HCT116 (cell line): Measurements from ENCODE around the gene EPB41L4A. TPM values are rescaled to one million over a fixed set of nuclear protein-coding genes. Genes with fewer than 3 reads are reported as not detected.

Source experiments
- ATAC-seq: fragments of 200-7000 bp; cut with Tn5 transposase; 2 replicates; pipeline ENCODE4 v1.9.1; 2020; ENCODE audit warnings: mild to moderate bottlenecking, moderate library complexity
- BruUV-seq: library from RNA; stranded (reverse); fragments of 400-500 nt; replicated peaks from 2 replicates; lab custom pipeline; 2021; lab: Mats Ljungman, UMichigan
- CTCF ChIA-PET: fragments of 300-600 bp; sonication (Branson Sonifier 250); formaldehyde crosslinking; loops from one replicate; lab custom pipeline; 2021; ENCODE audit warnings: antibody characterized with exemption; lab: Charles Lee
- POLR2A ChIA-PET: fragments of 300-600, 350-600 bp; sonication (Branson Sonifier 250); formaldehyde crosslinking; loops from one replicate; lab custom pipeline; 2021; ENCODE audit warnings: antibody characterized with exemption; lab: Charles Lee
- RAD21 ChIA-PET, 2 experiments: fragments of 300-600 bp; sonication (Branson Sonifier 250); formaldehyde crosslinking; loops; one replicate each; lab custom pipeline; 2023; ENCODE audit warnings: low total read pairs in 2 of 2; ENCODE audit not compliant: uncharacterized antibody in 2 of 2, unreplicated experiment in 2 of 2, low non-redundant PET in 1 of 2; lab: Charles Lee
- DNase-seq: peaks from one replicate; pipeline ENCODE4 v3.0.0-alpha.2; 2010; ENCODE audit warnings: low read depth, low spot score
- H2AFZ ChIP-seq: fragments of 200-600 bp; shearing (Covaris generic), sonication (generic); 2 replicates; pipeline ENCODE4 v1.6.1; 2017; ENCODE audit warnings: low read depth, mixed run types, mixed read lengths, antibody characterized with exemption, low read length; ENCODE audit not compliant: poor library complexity, severe bottlenecking
- H3K27ac ChIP-seq: 2 replicates; pipeline ENCODE4 v1.5.1; 2012; ENCODE audit warnings: low read depth, low read length
- H3K27me3 ChIP-seq: fragments of 200-600 bp; sonication (generic); 2 replicates; pipeline ENCODE4 v1.6.1; 2016; ENCODE audit warnings: mixed run types, low read length, mixed read lengths; ENCODE audit not compliant: insufficient read depth
- H3K36me3 ChIP-seq, 2 experiments: fragments of 200-500 bp in 1 of 2; fragments of 200-600 bp in 1 of 2; sonication (Bioruptor generic) in 1 of 2; sonication (generic) in 1 of 2; 2 replicates each; pipeline versions ENCODE4 v1.5.1 to v1.6.1; 2014 to 2016; ENCODE audit warnings: low read length in 2 of 2, inconsistent platforms in 1 of 2, mixed read lengths in 1 of 2, mixed run types in 1 of 2; ENCODE audit not compliant: insufficient read depth in 2 of 2, control insufficient read depth in 1 of 2
- H3K4me1 ChIP-seq, 2 experiments: fragments of 200-600 bp in 1 of 2; sonication (generic) in 1 of 2; 2 replicates each; pipeline versions ENCODE4 v1.5.1 to v1.6.1; 2012 to 2017; ENCODE audit warnings: low read length in 2 of 2, inconsistent platforms in 1 of 2, mild to moderate bottlenecking in 1 of 2, mixed read lengths in 1 of 2, mixed run types in 1 of 2, moderate library complexity in 1 of 2; ENCODE audit not compliant: insufficient read depth in 2 of 2, control insufficient read depth in 1 of 2
- H3K4me2 ChIP-seq: fragments of 200-600 bp; sonication (generic); 2 replicates; pipeline ENCODE4 v1.6.1; 2017; ENCODE audit warnings: mixed run types, low read length, mixed read lengths
- H3K4me3 ChIP-seq, 2 experiments: fragments of 200-600 bp in 1 of 2; sonication (generic) in 1 of 2; replicated peaks in 1 of 2; 2 replicates each; pipeline ENCODE4 v1.5.1; 2011 to 2016; ENCODE audit warnings: low read length in 2 of 2, control low read depth in 1 of 2, low read depth in 1 of 2, mild to moderate bottlenecking in 1 of 2, mixed read lengths in 1 of 2, mixed run types in 1 of 2
- H3K79me2 ChIP-seq: fragments of 200-600 bp; sonication (generic); 2 replicates; pipeline ENCODE4 v1.6.1; 2017; ENCODE audit warnings: mild to moderate bottlenecking, mixed run types, low read length, moderate library complexity, mixed read lengths; ENCODE audit not compliant: insufficient read depth
- H3K9ac ChIP-seq: fragments of 200-600 bp; sonication (generic); 2 replicates; pipeline ENCODE4 v1.6.1; 2016; ENCODE audit warnings: low read length, mixed read lengths
- H3K9me2 ChIP-seq: fragments of 200-600 bp; sonication (generic), shearing (Covaris generic); 2 replicates; pipeline ENCODE4 v1.6.1; 2017; ENCODE audit warnings: mixed run types, mild to moderate bottlenecking, moderate library complexity; ENCODE audit not compliant: insufficient read depth
- H3K9me3 ChIP-seq, 2 experiments: fragments of 200-500 bp in 1 of 2; fragments of 200-600 bp in 1 of 2; sonication (Bioruptor generic) in 1 of 2; sonication (generic) in 1 of 2; 2 replicates each; pipeline ENCODE4 v1.6.1; 2014 to 2017; ENCODE audit warnings: low read length in 2 of 2, mixed read lengths in 2 of 2, inconsistent platforms in 1 of 2, low read depth in 1 of 2, mild to moderate bottlenecking in 1 of 2, mixed run types in 1 of 2, moderate library complexity in 1 of 2; ENCODE audit not compliant: control insufficient read depth in 1 of 2, insufficient read depth in 1 of 2
- H4K20me1 ChIP-seq: fragments of 200-600 bp; sonication (generic), shearing (Covaris generic); 2 replicates; pipeline ENCODE4 v1.6.1; 2017; ENCODE audit warnings: mixed run types, mild to moderate bottlenecking, moderate library complexity; ENCODE audit not compliant: insufficient read depth
- CBX3 ChIP-seq: IDR thresholded peaks from 2 replicates; pipeline ENCODE4 v1.6.1; 2012; ENCODE audit warnings: low read depth
- CEBPB ChIP-seq: IDR thresholded peaks from 2 replicates; pipeline ENCODE4 v1.6.1; 2012; ENCODE audit warnings: low read depth
- ELF1 ChIP-seq: IDR thresholded peaks from 2 replicates; pipeline ENCODE4 v1.6.1; 2012; ENCODE audit warnings: low read depth, borderline replicate concordance
- EZH2 ChIP-seq: fragments of 200-600 bp; sonication (generic); IDR thresholded peaks from 2 replicates; pipeline ENCODE4 v1.6.1; 2017; ENCODE audit warnings: antibody characterized with exemption, mixed run types
- EZH2phosphoT487 ChIP-seq: fragments of 200-600 bp; IDR thresholded peaks from 2 replicates; pipeline ENCODE4 v1.6.1; 2018; ENCODE audit warnings: antibody characterized with exemption, borderline replicate concordance
- FOSL1 ChIP-seq: IDR thresholded peaks from 2 replicates; pipeline ENCODE4 v1.6.1; 2012; ENCODE audit warnings: low read depth
- MAX ChIP-seq: IDR thresholded peaks from 2 replicates; pipeline ENCODE4 v1.6.1; 2012
- POLR2AphosphoS5 ChIP-seq: IDR thresholded peaks from 2 replicates; pipeline ENCODE4 v1.6.1; 2011; ENCODE audit warnings: mild to moderate bottlenecking, low read depth, low read length, moderate library complexity
- SP1 ChIP-seq: IDR thresholded peaks from 2 replicates; pipeline ENCODE4 v1.6.1; 2012; ENCODE audit warnings: low read depth
- TCF7L2 ChIP-seq: IDR thresholded peaks from 2 replicates; pipeline ENCODE4 v1.7.0; 2011; ENCODE audit warnings: borderline replicate concordance, inconsistent platforms; ENCODE audit not compliant: insufficient read depth, insufficient read length; ENCODE audit errors: extremely low read depth
- YY1 ChIP-seq: IDR thresholded peaks from 2 replicates; pipeline ENCODE4 v1.6.1; 2011; ENCODE audit warnings: low read length, low read depth, moderate library complexity, mild to moderate bottlenecking; ENCODE audit not compliant: insufficient replicate concordance; ENCODE audit errors: extremely low read depth
- ZBTB33 ChIP-seq: IDR thresholded peaks from 2 replicates; pipeline ENCODE4 v1.6.1; 2011; ENCODE audit warnings: mild to moderate bottlenecking, low read length, moderate library complexity; ENCODE audit not compliant: insufficient replicate concordance; ENCODE audit errors: extremely low read depth
- ZNF274 ChIP-seq: fragments of 200-500 bp; sonication (Bioruptor generic); IDR thresholded peaks from 2 replicates; pipeline ENCODE4 v1.6.1; 2014; ENCODE audit warnings: mild to moderate bottlenecking, low read depth, low read length, inconsistent platforms
- intact Hi-C: fragments of 100-400 bp; cut with micrococcal nuclease; formaldehyde crosslinking; loops from 2 replicates; pipeline ENCODE4 v1.10.0; 2022
- total RNA-seq: library from RNA; stranded (reverse); gene quantifications from one replicate; pipeline ENCODE4 v1.2.1, GENCODE V29; 2021; ENCODE audit not compliant: unreplicated experiment

Gene EPB41L4A
- total RNA-seq, 1 experiment from 2014 or later, result 2.8 TPM

GRCh38 chr5:112165897-112166737 lies 253.0 kb downstream of the EPB41L4A start:
- POLR2A ChIA-PET, result no interaction called here
- DNase-seq (no peak), ATAC-seq (peak; percentile 35)
- Histone ChIP-seq H3K9me2 (no peaks in the 10 kb centered on the region), H4K20me1 (peaks cover 38% of the 10 kb centered on the region; the same call in 1 of the 2 replicates), H3K27ac (no peak overlapping the region), H3K4me3 (no peak overlapping the region), H3K9ac (no peak overlapping the region), H3K4me2 (no peak overlapping the region), H3K4me1 (peaks cover 4 to 10% of the 10 kb centered on the region in 2 experiments; a peak in 3 of 4 replicates), H3K79me2 (peaks cover 28% of the 10 kb centered on the region), H2AFZ (no peak overlapping the region), H3K36me3 (peaks cover 37 to 46% of the 10 kb centered on the region in 2 experiments), H3K9me3 (no peaks in the 10 kb centered on the region), H3K27me3 (no peaks in the 10 kb centered on the region)
- CTCF ChIA-PET, result interaction anchor here (1.2 kb wide), 1 partner anchor 254 kb away, joined by 3 read pairs; no protein-coding TSS in a partner anchor
- intact Hi-C loops, result no loop called here
- TF ChIP-seq POLR2AphosphoS5 (peak; percentile 42; the same call in 1 of the 2 replicates), MAX (peak; percentile 73), YY1 (no peak), ZNF274 (no peak), EZH2phosphoT487 (no peak)
- no TSS peak for BruUV-seq
- RAD21 ChIA-PET, result interaction anchor here in 1 of 2 experiments (0.7 kb wide), 1 partner anchor 798 kb away, joined by 5 read pairs; no protein-coding TSS in a partner anchor

- H3K4me2 ChIP-seq, result no peak overlapping the region
- peaks cover 37 to 46% of the 10 kb centered on the region in 2 experiments for H3K36me3 ChIP-seq
- RAD21 ChIA-PET, result interaction anchor here in 1 of 2 experiments (0.7 kb wide), 1 partner anchor 25 kb away, joined by 3 read pairs; no protein-coding TSS in a partner anchor
- ATAC-seq (no peak), DNase-seq (no peak)
- H3K4me3 ChIP-seq, result no peak overlapping the region
- H3K9me2 ChIP-seq, result no peaks in the 10 kb centered on the region
- BruUV-seq, result no TSS peak
- H3K9ac ChIP-seq, result no peak overlapping the region
- intact Hi-C loops, result no loop called here
- CTCF ChIA-PET, result interaction anchor here (1.2 to 1.4 kb wide), 2 partner anchors 11 to 255 kb away, joined by 3 to 4 read pairs; no protein-coding TSS in a partner anchor
- peaks cover 33% of the 10 kb centered on the region for H3K79me2 ChIP-seq
- no peaks in the 10 kb centered on the region for H3K9me3 ChIP-seq
- no peaks in the 10 kb centered on the region for H3K27me3 ChIP-seq
- POLR2A ChIA-PET, result interaction anchor here (0.7 kb wide), 1 partner anchor 696 kb away, joined by 3 read pairs; no protein-coding TSS in a partner anchor
- H3K27ac ChIP-seq, result no peak overlapping the region
- H3K4me1 ChIP-seq, result peaks cover 4 to 11% of the 10 kb centered on the region in 2 experiments; a peak in 3 of 4 replicates
- H2AFZ ChIP-seq, result no peak overlapping the region
- peaks cover 38% of the 10 kb centered on the region; the same call in 1 of the 2 replicates for H4K20me1 ChIP-seq
- TF ChIP-seq EZH2, result no peak
- no peak for TF ChIP-seq TCF7L2
- no peak for TF ChIP-seq CBX3
- TF ChIP-seq SP1, result no peak
- TF ChIP-seq EZH2phosphoT487, result no peak
- TF ChIP-seq CEBPB, result no peak
- no peak for TF ChIP-seq FOSL1
- TF ChIP-seq MAX, result no peak
- no peak for TF ChIP-seq ZBTB33
- TF ChIP-seq ELF1, result no peak
- TF ChIP-seq POLR2AphosphoS5, result no peak
These were observed 253.7 kb downstream of the EPB41L4A start for GRCh38 chr5:112165399-112165798.
